ENCODE results near the gene PRR29.
"Not testable (repeated sequence)": the region's sequence is repeated elsewhere in the genome, so short reads cannot be mapped to it uniquely, and the experiment has no call there.

The PRR29 gene

GRCh38 chr17:63973930-63974593 lies 24.1 kb upstream of the PRR29 start:
- no peak for TF ChIP-seq TAF1 (IDR thresholded peaks at IDR 0.05; ENCODE audit: low read depth, low read length)
- no peak for TF ChIP-seq POLR2AphosphoS5 (IDR thresholded peaks at IDR 0.05; ENCODE audit: low read depth, low read length)
- TF ChIP-seq PAX5 (IDR thresholded peaks at IDR 0.05; ENCODE audit: insufficient read depth, low read length, severe bottlenecking): no peak
- TF ChIP-seq POLR2A (IDR thresholded peaks at IDR 0.05; ENCODE audit: low read depth, low read length): no peak
- no peak for TF ChIP-seq SPI1 (IDR thresholded peaks at IDR 0.05; ENCODE audit: low read depth, low read length)
- no peak for TF ChIP-seq POU2F2 (IDR thresholded peaks at IDR 0.05; ENCODE audit: low read depth, low read length)
- FAIRE-seq (no peak), DNase-seq (ENCODE audit: insufficient read length, low spot score) (no peak)

DNA sequence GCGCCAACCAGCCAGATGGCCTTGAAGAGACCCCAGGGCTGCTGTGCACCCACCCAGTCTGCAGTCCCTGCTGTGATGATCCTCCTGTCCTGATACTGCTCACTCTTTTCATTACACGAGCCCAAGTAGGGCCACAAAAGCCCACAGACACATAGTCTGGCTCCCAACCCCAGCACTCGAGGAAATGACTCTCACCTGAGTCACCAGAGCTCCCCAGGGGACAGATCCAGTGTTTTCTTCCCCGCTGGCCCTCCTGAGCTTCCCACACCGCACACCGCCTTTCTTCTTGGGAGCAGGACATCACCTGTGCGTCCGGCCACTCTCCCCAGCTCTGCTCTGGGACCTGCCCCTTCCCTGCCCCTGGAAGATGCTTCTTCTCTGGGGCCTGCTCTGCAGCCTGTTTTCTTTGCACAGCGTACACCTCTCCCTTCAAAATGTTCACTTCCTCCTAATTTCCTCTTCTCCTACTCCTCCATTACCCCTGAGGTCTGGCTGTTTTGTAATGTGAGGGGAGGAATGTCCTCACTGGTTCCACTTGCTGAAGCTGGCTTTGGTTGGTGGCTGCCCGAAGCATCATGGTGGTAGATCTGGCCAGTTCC lies 23.5 kb upstream of the PRR29 start:
- TF ChIP-seq POLR2AphosphoS5 (IDR thresholded peaks at IDR 0.05; ENCODE audit: low read depth, low read length) (no peak), POLR2A (IDR thresholded peaks at IDR 0.05; ENCODE audit: low read depth, low read length) (no peak), POU2F2 (IDR thresholded peaks at IDR 0.05; ENCODE audit: low read depth, low read length) (no peak), PAX5 (IDR thresholded peaks at IDR 0.05; ENCODE audit: insufficient read depth, low read length, severe bottlenecking) (no peak), SPI1 (IDR thresholded peaks at IDR 0.05; ENCODE audit: low read depth, low read length) (no peak), TAF1 (IDR thresholded peaks at IDR 0.05; ENCODE audit: low read depth, low read length) (no peak)
- DNase-seq (ENCODE audit: insufficient read length, low spot score) (no peak), FAIRE-seq (no peak)

DNA sequence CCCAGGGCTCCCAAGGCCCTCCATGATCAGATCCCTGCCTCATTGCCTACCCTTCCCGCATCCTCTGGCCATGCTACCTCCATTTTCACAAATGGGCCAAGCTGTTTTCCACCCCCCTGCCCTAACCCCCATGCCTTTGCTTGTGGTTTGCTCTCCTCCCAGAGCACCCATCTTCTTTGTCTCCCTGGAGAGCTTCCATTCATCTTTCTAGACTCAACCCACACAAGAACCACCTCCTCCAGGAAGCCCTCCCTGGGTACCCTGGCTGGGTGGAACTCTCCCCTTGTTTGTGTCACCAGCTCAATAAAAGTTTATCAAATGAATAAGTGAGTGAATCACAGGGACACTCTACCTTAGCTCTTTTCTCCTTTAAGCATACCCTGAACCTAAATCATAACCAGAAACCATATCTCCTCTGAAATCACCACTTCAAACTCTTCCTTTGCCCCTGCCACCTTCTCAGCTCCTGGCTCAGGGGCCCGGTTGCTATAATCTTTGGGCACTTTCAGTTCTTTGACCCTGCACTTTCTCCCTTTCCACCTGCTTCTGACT lies 22.5 kb upstream of the PRR29 start:
- no peak for FAIRE-seq
- TF ChIP-seq POU2F2 (IDR thresholded peaks at IDR 0.05; ENCODE audit: low read depth, low read length): no peak
- no peak for TF ChIP-seq PAX5 (IDR thresholded peaks at IDR 0.05; ENCODE audit: insufficient read depth, low read length, severe bottlenecking)
- TF ChIP-seq SPI1 (IDR thresholded peaks at IDR 0.05; ENCODE audit: low read depth, low read length): no peak
- TF ChIP-seq POLR2AphosphoS5 (IDR thresholded peaks at IDR 0.05; ENCODE audit: low read depth, low read length): no peak
- no peak for TF ChIP-seq POLR2A (IDR thresholded peaks at IDR 0.05; ENCODE audit: low read depth, low read length)
- TF ChIP-seq TAF1 (IDR thresholded peaks at IDR 0.05; ENCODE audit: low read depth, low read length): no peak
- no peak for DNase-seq (ENCODE audit: insufficient read length, low spot score)

DNA sequence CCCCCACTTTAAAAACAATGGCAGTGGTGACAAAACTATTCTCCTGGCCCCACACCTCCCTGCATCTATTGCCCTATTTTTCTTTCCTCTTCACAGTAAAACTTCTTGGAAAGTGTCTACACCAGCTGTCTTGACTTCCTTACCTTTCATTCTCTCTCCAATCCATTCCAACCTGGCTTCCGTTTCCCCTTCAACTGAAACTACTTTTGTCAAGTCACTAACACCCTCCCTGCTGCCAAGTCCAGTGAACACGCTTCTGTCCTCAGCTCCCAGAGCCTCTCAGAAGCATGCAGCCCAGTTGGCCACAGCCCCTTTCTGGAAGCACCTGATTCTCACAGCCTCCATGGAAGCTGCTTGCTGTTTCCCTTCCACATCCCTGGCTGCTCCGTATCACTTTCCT lies 21.4 kb upstream of the PRR29 start:
- TF ChIP-seq POLR2A (IDR thresholded peaks at IDR 0.05; ENCODE audit: low read depth, low read length) (no peak), TAF1 (IDR thresholded peaks at IDR 0.05; ENCODE audit: low read depth, low read length) (no peak), PAX5 (IDR thresholded peaks at IDR 0.05; ENCODE audit: insufficient read depth, low read length, severe bottlenecking) (no peak), POLR2AphosphoS5 (IDR thresholded peaks at IDR 0.05; ENCODE audit: low read depth, low read length) (no peak), SPI1 (IDR thresholded peaks at IDR 0.05; ENCODE audit: low read depth, low read length) (no peak), POU2F2 (IDR thresholded peaks at IDR 0.05; ENCODE audit: low read depth, low read length) (no peak)
- FAIRE-seq (no peak), DNase-seq (ENCODE audit: insufficient read length, low spot score) (no peak)

DNA sequence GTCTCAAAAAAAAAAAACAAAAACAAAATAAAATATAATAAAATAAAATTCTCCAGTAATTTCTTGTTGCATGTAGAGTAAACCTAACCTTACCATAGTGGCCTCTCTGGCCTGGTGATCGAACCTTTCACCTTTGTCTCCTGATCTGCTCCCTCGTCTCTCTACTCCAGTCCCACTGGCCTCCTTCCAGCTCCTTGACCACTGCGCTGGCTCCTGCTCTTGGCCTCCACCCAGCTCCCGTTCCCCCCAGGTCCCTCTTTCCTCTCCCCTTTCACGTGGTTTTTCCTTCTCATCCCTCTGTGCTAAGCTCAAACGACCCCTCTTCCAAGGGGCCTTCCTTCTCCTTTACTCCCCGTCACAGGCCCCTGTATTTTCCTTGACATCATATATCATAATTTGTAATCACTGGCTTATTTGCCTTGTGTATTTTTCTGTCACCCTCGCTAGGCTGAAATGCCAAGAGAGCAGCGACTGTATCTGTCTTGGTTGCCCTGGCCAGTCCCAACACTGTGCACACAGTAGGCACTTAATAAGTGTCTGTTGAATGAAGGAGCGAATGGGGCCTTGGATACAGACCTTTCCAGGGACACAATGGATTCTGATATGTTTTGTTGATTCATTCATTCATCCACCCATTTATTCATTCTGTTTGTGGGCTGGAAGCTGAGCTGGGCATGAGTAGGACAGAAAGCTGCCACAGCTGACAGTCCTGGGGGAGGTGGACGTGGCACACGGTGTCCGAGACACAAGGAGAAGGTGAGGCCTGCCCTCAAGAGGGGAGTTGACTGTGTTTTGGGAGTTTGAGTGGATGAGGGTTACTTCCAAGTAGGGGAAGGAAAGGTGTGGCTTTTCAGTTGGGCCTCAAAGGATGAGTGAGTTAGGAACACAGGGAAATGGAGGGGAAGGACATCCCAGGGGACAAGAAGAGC lies 19.6 kb upstream of the PRR29 start:
- peak; percentile 43 for FAIRE-seq
- no peak for TF ChIP-seq POLR2AphosphoS5 (IDR thresholded peaks at IDR 0.05; ENCODE audit: low read depth, low read length)
- TF ChIP-seq TAF1 (IDR thresholded peaks at IDR 0.05; ENCODE audit: low read depth, low read length): no peak
- TF ChIP-seq SPI1 (IDR thresholded peaks at IDR 0.05; ENCODE audit: low read depth, low read length): no peak
- TF ChIP-seq PAX5 (IDR thresholded peaks at IDR 0.05; ENCODE audit: insufficient read depth, low read length, severe bottlenecking): no peak
- TF ChIP-seq POU2F2 (IDR thresholded peaks at IDR 0.05; ENCODE audit: low read depth, low read length): no peak
- no peak for TF ChIP-seq POLR2A (IDR thresholded peaks at IDR 0.05; ENCODE audit: low read depth, low read length)
- no peak for DNase-seq (ENCODE audit: insufficient read length, low spot score)

- DNase-seq (ENCODE audit: insufficient read length, low spot score); FAIRE-seq: not testable (repeated sequence)
Observed at GRCh38 chr17:63982641-63983040, 15.5 kb upstream of the PRR29 start.

DNA sequence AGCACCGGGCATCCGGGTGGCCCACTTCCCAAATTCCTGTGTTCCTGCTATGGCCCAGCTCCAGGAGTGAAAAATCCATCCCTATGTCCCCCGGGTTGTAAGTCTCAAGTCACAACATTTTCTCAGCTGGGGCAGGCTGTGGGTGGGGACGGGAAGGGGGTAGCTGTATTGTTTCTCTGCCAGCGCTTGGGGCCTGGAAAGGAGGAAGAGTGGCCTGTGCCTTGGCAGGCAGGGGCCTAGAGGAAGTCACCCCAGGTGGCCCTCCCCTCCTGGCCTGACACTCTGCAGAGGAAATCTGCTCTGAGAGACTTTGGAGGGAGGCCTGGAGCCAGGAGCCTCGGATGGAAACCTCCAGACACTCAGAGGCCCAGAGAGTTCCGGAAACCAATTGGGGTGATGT lies 14.8 kb upstream of the PRR29 start:
- no peak for DNase-seq (ENCODE audit: insufficient read length, low spot score)
- no peak for TF ChIP-seq POU2F2 (IDR thresholded peaks at IDR 0.05; ENCODE audit: low read depth, low read length)
- no peak for TF ChIP-seq POLR2A (IDR thresholded peaks at IDR 0.05; ENCODE audit: low read depth, low read length)
- no peak for TF ChIP-seq PAX5 (IDR thresholded peaks at IDR 0.05; ENCODE audit: insufficient read depth, low read length, severe bottlenecking)
- TF ChIP-seq SPI1 (IDR thresholded peaks at IDR 0.05; ENCODE audit: low read depth, low read length): no peak
- TF ChIP-seq TAF1 (IDR thresholded peaks at IDR 0.05; ENCODE audit: low read depth, low read length): no peak
- TF ChIP-seq POLR2AphosphoS5 (IDR thresholded peaks at IDR 0.05; ENCODE audit: low read depth, low read length): no peak
- FAIRE-seq: no peak

DNA sequence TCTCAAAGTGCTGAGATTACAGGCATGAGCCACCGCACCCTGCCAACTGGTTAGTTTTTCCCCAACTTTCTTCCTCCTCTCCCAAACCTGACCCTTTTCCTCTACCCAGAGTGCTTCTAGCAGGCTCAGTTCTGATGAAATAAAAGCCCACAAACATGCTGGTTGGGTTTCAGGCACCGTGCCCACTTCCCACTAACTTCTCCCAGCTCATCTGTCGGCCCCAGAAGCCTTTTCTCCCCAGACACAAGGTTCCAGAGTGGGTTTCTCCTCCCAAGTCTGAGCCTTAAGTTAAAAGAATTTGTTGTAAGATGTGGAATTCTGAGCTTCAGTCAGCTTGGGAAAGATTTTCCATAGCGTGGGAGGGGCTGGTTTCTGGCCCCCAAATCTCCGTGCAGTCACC lies 13.9 kb upstream of the PRR29 start:
- no peak for FAIRE-seq

More for the DNA sequence above, 13.9 kb upstream of the PRR29 start:
- no peak for DNase-seq (ENCODE audit: insufficient read length, low spot score)
- no peak for TF ChIP-seq POLR2A (IDR thresholded peaks at IDR 0.05; ENCODE audit: low read depth, low read length)
- TF ChIP-seq POLR2AphosphoS5 (IDR thresholded peaks at IDR 0.05; ENCODE audit: low read depth, low read length): no peak
- no peak for TF ChIP-seq SPI1 (IDR thresholded peaks at IDR 0.05; ENCODE audit: low read depth, low read length)
- no peak for TF ChIP-seq PAX5 (IDR thresholded peaks at IDR 0.05; ENCODE audit: insufficient read depth, low read length, severe bottlenecking)
- TF ChIP-seq TAF1 (IDR thresholded peaks at IDR 0.05; ENCODE audit: low read depth, low read length): no peak
- no peak for TF ChIP-seq POU2F2 (IDR thresholded peaks at IDR 0.05; ENCODE audit: low read depth, low read length)
